ENCODE measurements around the gene TENM3.
A peak's percentile ranks its signal among the peaks of the same experiment; 100 is the strongest.

The TENM3 gene

DNA sequence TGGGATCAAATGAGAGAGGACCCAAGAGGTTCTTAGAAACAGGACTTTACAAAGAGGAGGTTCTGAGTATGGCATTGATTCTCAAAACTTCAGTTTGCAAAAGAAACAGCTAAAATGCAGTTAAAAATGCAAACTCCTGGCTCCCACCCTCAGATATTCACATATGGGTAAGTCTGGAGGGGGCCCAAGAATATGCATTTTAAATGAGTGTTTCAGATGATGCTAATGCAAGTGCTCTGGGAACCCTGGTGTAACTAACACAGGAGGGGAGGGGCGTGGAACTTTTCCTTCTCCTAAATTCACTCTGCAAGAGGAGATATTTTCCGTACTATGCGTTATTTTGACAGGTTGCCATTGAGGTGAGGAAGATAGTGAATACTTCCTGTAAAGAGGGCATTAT lies 168.2 kb downstream of the TENM3 start:
- DNase-seq, result no peak

DNA sequence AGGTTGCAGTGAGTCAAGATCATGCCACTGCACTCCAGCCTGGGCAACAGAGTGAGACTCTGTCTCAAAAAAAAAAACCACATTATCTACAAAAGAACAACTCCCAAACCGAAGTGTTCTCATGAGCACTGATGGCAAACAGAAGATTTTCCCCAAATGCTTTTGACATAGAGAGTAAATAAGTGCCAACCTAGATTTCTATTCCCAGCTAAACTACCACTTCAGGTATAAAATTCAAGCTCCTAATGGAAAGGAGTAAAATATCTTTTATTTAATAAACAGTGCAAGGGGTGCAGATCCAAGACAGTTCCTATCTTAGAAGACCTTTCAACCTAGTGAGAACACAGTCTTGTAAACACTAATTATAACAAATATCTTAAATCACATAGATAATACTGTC lies 170.3 kb downstream of the TENM3 start:
- no peak for DNase-seq

DNA sequence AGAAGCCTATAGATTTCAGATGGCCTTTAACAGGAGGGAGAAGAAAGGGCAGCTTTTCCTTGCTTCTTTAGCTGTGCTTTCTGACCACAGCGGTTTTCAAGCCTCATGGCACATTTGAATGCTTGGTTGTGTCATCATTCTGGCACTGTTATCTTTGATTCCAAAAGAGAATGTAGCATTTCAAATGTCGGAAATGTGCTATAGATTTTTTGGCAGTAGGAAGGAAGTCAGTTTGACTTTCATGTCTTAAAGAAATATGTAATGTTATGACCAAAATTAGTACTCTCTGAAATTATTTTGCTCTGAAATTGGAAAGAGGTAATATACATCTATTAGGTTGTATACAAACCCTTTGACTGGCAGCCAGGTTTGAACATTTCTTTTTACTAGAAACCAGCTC lies 171.9 kb downstream of the TENM3 start:
- DNase-seq, result no peak

DNA sequence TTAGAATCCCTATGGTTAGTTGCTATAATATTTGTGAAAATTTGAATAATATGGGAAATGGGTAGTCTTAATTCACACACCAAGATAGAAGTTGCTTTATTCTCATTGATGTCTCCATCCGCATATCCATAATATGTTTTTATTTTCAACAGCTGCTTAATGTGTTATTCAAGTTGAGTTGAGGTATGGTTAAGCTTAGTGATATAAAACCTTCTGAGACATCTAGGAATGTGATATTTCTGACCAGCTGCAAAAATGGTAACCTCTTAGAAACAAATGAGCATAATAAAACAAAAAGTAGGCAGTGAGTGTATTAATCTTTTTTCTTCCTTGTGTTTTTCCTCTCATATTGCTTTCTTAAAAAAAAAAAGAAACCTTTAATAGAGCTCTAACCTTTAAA lies 172.9 kb downstream of the TENM3 start:
- no peak for DNase-seq

DNA sequence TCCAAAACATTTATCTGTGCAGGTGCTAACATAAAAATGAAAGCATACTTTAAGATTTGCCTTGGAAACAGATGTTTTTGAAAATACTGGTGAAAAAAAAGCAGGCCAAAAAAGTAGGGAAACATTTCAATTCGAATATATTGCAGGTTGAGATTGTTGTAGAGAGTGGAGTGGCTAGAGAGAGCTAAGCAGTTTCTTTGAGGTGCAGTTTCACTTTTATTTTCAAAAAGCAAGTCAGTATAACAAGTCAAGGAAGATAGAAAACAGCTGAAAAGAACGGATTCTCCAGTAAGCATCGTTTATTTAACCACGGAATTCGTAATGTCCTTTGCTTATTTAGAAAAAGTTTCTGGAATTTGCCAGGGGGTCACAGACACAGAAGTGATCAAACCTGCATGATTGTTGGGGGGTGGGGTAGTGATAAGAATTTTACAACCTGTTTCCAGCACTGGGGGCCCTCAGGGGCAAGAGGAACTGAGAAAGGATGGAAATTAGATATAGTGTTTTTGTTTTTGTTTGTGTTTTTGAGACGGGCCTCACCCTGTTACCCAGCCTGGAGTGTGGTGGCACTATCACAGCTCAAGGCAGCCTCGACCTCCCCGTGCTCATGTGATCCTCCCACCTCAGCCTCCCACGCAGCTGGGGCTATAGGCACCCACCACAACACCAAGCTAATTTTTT lies 175.0 kb downstream of the TENM3 start:
- no peak for DNase-seq

DNA sequence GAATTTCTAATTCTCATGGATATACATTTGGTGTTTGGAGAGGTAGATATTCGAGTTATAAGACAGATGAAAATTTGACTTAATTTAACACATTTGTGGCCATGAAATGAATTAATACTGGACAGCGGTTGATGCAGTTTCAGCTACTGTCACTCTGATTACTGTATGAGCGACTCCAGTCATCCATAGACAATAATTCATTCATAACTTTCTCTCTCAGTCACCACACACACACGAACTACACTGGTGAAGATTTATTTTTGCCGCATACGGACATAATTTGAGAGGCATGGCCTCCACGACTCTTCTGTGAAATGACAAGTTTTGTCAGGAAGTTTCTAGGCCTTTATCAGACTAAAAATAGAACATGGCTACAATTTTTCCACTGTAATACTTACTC lies 177.0 kb downstream of the TENM3 start:
- no peak for DNase-seq

DNA sequence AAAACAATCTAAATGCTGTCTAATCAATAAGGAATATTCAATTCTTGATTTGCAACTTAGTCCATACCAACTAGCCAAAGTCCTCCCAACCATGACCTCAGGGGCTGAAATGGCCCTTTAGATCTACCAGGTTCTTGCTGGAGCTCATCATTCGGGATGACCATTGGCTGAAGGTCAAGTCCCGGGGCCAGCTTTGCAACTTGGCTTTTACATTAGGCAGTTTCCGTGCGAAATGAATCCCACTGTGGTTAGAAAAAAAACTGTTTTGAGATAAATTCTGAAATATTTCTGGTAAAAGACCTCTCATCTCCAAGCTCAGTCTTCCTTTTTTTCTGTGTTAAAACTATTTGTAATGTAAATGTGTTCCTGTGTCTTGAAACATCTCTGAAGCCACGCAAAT lies 178.6 kb downstream of the TENM3 start:
- DNase-seq, result no peak

DNA sequence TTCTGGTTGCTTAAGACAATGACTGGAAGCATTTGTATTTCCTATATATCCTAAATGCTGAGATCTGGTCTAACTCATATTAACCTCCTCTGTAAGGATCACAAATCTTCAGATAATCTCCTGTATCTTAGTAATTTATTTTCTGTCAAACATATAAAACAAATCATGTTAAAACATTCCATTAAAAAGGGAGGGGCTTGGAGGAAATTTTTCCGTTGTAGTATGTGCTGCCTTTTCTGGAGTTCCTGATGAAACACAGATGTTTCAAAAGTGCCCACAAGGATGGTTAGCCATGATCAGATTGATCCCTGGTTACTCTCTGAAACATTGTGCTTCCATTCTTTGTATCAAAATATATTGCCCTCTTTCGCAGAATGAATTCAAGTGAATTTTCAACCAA lies 182.1 kb downstream of the TENM3 start:
- no peak for DNase-seq

DNA sequence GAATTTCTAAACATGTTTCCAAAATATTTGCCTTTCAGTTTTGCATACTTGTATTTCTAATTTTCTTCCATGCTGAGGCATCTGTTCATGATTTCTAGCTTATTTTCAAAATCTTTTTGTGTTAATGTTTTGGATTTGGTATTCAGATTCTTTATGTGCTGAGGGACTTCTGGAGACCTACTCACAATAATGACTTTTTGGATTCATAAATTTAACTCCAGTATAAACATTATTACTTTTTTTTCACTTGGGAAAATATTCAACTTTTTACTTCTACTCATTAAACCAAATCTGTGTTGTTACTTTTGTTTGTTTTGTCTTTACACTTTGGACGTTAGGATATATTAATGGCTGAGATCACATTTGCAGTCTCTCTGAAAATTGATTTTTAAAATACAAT lies 183.7 kb downstream of the TENM3 start:
- DNase-seq, result no peak

DNA sequence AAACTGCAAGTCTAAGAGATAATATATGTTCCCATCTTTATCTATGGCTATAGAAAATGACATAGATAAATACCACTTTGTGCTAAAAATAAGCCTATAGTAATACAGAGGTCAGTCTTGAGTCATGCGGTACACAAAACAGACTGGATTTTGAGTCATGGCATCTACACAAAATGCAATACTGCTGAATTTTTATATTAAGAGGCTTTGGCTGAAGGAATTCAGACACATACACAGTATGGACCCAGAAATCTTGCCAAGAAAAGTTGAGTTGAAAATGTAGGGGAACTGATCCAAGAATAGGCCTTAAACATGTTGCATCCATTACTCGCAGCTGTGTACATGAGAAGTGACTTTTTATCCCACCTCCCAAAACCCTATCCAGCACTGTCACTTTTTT lies 184.4 kb downstream of the TENM3 start:
- DNase-seq, result no peak

DNA sequence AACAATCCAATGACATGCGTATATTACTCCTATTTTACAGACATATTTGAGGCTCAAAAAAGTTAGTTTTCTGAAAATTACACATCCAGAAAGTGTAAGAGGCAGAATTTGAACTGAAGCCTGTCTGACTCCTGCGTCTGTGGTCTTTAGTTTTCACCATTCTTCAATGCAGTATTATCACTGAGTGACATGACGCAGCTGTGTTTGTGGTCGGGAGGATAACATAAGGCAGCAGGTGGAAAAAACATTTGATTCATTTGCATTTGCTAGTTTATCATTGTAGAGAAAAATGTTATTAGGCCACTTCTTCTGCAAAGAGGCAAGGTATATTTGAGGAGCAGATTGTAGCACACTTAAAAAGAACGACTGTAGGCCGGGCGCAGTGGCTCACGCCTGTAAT lies 186.7 kb downstream of the TENM3 start:
- no peak for DNase-seq

DNA sequence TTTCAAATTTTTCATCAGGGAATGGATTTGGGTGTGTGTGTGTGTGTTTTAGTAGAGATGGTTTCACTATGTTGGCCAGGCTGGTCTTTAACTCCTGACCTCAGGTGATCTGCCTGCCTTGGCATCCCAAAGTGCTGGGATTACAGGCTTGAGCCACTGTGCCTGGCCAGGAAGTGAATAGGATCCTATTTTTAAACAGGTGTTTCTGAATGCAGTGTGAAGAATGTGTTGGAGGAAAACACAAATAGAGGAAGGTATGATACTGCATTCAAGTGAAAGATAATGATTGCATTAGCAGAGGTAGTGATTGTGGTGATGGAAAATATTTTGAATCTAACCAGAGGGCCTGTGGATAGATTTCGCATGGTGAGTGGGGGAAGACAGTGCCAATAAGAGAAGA lies 189.6 kb downstream of the TENM3 start:
- DNase-seq, result no peak

DNA sequence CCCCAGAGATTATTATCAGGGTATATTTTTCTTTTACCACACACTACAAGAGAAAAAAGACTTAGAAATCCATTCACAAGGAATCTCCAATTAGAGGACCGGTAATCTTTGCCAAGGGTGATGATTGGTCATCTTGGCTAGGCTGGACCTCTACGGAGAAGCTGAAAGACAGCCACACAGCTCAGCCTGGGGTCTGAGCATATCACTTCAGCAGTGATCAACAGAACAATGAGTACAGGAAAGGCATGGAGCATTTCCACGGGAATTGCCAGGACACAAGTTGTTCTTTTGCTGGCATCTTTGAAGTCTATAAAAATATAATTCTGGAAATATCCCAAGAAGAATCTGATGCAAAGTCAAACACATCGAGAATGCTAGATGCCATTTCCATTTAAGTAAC lies 191.5 kb downstream of the TENM3 start:
- DNase-seq, result no peak

DNA sequence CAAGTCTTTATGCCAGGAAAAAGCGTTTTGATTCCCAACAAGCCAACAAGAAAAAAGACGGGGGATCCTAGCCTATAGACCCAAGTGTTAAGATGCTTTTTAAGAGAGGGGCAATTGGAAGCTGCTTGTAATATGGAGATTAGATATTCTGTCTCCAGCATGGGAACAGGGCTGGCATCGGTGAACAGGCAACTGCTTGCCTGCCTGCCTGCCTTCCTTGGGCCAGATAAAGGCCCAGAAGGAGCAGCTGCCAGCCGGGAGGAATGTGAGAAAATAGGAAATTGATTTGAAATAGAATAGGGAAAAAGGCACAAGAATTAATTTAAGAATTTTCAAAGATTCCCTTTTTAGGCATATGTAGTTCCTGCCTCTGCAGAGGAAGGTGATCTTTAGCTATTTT lies 192.2 kb downstream of the TENM3 start:
- no peak for DNase-seq

DNA sequence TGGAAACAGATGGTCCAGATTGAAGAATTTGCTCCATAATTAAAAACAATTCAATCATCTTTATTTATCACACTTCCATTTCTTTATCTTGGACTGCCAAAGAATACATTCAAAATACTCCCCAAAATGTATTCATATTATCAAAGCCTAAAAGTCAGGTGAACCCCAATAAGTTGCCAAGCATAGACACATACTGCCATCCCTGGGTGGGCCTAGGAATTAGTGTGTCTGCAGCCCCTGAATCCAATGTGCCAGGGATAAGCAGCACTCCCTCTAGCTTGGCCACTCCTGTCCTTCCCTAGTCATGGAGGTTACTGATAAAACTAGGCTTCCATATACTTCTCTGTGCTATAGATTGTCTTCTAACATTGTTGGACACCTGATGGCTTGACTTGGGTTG lies 199.9 kb downstream of the TENM3 start:
- no peak for DNase-seq

DNA sequence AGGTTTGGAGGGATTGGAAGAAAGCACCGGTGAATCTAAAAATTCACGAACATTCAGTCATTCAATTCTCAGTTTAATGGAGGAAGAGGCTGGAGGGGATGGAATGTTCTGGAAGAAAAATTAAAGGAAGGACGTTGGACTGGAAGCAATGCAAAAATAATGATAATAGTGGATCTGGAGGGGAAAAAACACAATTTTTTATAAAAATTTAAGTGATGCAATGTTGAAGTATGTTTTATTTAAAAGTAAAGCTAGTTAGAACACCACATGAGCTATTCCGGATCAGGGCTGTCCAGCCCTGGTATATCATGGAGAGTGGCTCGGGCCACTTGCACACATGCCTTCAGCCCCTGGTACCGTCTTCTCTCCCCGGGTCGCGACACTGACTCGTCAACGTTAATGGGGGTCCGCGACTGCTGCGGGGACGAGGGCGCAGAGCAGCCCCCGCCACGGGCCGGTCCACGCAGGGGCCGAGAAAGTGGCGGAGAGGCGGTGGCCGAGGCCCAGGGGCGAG lies 204.6 kb downstream of the TENM3 start:
- DNase-seq, result no peak

DNA sequence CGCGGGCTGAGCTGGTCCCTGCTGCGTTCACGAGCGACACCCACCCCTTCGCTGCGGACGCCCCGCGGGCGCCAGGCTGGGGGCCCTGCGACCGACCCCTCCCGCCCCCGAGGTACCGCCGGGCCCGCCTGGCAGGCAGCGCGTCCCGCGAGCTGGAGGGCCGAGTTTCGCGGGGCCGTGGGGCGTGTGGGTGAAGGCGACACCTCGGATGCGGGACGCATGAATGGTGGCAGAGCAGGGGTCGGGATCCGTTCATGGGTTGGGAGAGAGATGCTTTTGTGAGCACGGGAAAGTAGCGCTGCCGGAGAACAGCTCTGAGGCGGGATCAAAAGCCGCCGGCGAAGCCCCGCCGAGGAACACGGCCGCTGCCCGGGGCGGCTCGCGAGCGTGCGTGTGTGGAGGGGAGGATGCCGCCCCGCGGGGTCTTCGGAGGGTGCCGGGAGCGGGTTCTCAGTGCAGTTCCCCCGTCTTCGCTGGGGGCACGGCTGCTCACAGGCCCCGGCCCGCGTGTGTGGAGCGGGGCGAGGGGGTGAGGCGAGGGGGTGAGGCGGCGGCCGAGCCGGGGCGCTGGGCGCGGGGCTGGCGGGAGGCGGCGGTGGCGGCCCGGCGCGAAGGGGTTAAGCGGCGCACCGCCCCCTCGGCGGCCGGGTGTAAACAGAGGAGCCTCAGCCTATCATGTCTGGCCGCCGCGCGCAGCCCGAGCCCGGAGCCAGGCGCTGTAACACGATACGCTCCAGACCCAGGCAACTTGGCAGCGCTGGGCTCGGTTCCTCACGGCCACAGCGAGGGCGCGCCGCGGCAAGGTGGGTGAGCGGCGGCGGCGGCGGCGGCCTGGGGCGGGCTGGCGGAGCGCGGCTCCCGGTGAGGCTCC lies 205.3 kb downstream of the TENM3 start:
- peak; percentile 94 for DNase-seq

DNA sequence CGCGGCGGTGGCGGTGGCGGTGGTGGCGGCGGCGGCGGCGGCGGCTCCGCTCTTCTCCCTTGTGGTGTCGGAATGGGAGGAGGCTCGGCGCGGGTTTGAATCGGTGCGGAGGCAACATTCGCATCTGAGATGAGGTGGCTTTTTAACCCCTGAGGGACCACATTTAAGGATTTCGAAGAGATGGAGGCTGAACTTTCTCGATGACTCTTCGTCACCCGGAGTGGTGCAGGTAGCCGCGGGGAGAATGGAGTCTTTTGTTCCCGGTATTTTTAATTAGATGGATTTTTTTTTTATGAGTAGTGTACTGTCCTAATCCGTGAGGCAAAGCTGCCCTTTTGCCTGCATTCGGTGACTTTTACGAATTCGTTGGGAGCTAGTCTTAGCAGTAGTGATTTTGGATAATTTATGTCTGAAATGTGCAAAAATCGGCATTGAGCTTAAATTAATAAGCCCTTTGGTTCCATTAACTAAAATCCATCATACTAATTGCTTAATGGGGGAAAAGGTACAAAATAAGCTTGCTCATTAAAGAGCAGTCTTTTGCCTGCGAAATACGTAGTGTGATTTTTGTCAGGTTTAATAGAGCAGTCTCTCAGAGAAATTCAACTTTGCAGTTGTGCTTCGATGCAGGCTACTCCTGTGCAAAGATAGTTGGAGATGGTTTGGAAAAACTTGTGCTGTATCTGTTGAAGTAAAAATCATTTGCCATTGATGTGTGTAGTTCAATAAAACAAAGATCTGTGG lies 206.2 kb downstream of the TENM3 start:
- peak; percentile 52 for DNase-seq

DNA sequence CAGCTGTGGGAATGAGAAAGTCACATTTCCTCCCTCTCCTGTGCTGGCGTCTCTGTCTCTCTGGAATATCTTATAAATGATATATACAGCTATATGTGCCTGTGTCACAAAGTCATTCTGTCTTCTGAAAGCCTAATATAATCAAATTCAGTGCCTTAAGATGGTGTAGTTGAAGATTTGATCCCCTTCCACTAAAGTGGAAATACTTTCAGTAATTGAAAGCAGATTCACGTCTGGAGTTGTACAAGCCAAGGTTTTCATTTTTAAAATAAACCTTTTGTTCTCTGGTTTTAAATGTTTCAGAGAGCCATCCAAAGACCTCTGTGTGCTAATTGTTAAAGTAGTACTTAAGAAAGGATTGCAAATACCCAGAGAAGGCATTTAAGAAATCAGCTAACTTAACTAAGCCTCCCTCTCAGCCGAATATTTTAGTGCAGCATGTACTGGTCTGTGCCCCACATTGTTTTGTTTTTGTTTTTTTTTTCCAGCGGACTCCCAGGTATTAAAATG lies 206.8 kb downstream of the TENM3 start:
- DNase-seq, result peak; percentile 21

DNA sequence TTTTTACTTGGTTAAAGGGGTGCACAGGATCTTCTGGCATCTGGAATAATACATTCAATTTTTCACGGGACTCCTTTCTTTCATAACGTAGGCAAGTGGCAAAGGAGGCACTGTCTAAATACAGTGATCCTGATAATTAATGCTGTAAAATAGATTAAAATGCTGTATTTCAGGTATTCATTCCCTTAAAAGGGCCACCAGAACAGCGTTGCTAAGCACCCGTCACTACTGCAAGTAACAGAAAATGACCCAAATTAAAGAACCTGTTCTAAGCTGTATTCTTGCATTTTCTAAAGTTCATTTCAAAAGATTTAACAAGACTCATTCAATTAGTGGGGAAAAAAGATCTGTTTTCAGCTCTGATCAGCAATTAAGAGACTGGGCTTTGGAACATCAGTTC lies 208.2 kb downstream of the TENM3 start:
- DNase-seq, result no peak

DNA sequence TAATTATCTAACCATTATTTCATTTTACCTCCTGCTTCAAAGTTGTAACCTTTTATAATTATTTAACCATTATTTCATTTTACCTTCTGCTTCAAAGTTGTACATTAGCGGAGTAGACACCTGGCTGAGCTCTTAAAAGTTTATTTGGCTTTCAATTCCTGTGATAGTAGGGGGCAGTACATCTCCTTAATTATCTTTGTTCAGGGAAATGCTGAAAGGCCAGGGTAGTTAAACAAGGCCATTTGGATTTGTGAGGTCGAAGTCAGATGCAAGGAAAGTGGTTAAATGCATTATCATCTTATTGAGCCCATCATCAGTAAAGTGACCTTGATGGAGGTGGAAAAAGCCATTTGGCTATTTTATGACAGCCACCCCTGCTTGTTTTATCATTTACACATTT lies 210.6 kb downstream of the TENM3 start:
- peak; percentile 69 for DNase-seq

DNA sequence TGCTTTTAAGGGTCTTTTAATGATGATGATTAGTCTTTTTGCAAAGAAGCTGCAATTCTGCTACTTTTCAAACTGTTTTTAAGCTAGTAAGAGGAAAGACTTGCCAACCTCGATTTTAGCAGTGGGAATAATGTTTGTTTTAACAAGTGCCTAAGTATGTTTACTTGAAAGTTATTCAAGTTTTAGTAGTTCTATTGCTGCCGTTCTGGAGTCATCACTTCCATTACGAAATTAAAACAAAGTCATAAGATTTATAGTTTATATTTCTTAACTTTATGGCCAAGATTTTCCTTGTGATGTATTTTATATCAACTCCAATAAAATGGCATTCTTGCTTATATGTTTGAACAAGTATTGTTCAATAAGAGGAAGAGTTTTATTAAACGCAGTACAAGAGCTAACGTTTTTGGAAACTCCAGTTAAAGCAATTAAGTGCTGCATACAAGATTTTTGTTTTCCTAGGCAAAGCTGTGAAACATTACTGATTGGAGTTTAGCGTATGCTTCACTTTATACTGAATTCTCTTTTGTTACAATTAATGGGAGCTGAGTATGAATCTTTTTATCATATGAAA lies 211.3 kb downstream of the TENM3 start:
- no peak for DNase-seq

DNA sequence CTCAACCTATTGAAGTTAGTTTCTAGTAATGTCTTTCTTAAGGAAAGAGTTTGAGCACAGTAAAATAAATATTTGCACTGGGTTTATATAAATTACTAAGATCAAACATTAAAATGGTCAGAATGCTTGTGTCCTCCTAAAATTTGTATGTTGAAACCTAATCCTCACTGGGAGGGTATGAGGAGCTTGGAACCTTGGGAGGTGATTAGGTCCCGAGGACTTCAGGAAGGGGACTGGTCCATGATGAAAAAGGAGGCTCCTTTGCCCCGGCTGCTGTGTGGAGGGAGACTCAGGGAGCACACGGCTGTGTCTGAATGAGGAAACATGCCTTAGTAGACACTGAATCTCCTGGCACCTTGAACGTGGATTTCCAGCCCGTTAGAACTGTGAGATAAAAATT lies 221.9 kb downstream of the TENM3 start:
- no peak for DNase-seq
